ENCODE measurements around the gene C5orf46. TPM values are rescaled to one million over a fixed set of nuclear protein-coding genes. Genes with fewer than 3 reads are reported as not detected.

C5orf46 gene
- total RNA-seq, 4 donors from 2014 or later = not detected

DNA sequence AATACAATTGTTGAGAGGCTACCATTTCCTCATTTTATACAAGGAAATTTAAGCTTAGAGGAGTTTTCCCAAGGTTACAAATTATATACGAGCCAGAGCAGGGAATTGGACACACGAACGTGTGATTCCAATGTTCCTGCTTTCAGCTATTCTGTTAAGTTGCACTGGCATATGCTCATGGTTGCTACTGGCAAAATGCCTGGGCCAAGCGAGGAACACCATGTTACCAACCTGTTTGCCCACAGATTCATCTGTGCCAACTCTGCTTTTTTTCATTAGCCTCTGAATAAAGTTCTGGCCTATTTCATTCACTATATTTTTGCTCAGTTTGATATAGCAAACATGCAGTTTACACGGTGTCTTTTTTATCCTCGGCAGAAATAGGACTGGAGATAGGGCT is 5.1 kb upstream of the C5orf46 start:
- DNase-seq (ENCODE audit: low spot score in 2 of 2) = no peak
- Histone ChIP-seq H3K36me3 (no peaks in the 10 kb centered on the region), H3K4me1 (no peaks in the 10 kb centered on the region), H3K9me3 (no peaks in the 10 kb centered on the region), H3K27ac (no peak overlapping the region), H3K27me3 (no peaks in the 10 kb centered on the region), H3K4me3 (no peak overlapping the region)
- WGBS, 2 donors = 74 to 83% methylated on average over 6 of the region's 6 CpGs
- TF ChIP-seq, protein P1, sequence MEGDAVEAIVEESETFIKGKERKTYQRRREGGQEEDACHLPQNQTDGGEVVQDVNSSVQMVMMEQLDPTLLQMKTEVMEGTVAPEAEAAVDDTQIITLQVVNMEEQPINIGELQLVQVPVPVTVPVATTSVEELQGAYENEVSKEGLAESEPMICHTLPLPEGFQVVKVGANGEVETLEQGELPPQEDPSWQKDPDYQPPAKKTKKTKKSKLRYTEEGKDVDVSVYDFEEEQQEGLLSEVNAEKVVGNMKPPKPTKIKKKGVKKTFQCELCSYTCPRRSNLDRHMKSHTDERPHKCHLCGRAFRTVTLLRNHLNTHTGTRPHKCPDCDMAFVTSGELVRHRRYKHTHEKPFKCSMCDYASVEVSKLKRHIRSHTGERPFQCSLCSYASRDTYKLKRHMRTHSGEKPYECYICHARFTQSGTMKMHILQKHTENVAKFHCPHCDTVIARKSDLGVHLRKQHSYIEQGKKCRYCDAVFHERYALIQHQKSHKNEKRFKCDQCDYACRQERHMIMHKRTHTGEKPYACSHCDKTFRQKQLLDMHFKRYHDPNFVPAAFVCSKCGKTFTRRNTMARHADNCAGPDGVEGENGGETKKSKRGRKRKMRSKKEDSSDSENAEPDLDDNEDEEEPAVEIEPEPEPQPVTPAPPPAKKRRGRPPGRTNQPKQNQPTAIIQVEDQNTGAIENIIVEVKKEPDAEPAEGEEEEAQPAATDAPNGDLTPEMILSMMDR (IDR thresholded peaks at IDR 0.05) = no peak
- TF ChIP-seq EP300 (IDR thresholded peaks at IDR 0.05) (no peak), POLR2A (IDR thresholded peaks at IDR 0.05) (no peak)

DNA sequence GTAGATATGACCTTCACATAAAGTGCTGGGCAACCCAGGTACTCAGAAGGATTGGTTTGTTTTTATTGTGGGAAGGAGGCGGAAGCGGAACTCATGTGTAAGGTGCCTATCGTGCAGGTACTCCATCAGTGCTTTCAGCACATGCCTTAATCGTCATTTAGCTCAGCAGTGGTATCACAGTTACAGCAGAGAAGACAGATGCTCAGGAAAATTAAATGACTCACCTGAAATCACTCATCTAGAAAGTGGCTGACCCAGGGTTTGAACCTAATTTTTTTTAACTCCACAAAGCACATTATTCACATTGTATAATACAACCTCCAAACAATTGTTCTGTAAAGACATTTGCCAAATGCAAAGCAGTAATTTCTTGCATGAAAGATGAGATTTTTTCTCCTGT is 2.2 kb downstream of the C5orf46 start:
- WGBS, 2 donors = 84 to 92% methylated on average over 4 of the region's 4 CpGs
- peaks cover 0 to 4% (median under 1%) of the 10 kb centered on the region in 4 donors for H3K4me1 ChIP-seq

DNA sequence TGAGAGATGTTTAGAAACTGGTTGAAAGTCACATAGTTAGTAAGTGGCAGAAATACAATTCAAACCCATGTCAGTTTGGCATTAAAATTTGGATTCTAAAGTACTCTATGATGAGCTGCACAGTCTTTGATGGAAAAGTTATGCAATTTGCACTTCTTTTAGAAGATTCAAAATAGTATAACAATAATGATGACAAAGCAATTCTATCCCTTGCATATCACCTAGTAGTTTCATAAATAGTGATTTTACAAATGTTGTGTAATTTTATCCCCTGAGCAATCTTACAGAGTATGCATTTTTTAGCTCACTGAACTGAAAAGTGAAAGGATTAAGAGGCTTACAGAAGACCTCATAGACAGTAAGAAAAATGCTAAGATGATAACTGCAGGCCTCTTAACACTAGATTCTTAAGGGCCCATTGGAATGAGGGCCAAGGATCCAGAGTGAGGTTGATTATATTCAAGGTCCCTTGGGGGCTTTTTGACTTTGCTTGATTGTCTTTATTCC is 3.7 kb downstream of the C5orf46 start:
- no peak for DNase-seq (ENCODE audit: low spot score in 2 of 2)
- Histone ChIP-seq H3K36me3 (no peaks in the 10 kb centered on the region), H3K27me3 (no peaks in the 10 kb centered on the region), H3K27ac (no peak overlapping the region), H3K4me1 (peaks cover 0 to 7% (median 3%) of the 10 kb centered on the region in 4 donors), H3K4me3 (no peak overlapping the region), H3K9me3 (no peaks in the 10 kb centered on the region)
- TF ChIP-seq EP300 (IDR thresholded peaks at IDR 0.05) (no peak), POLR2A (IDR thresholded peaks at IDR 0.05) (no peak)
- TF ChIP-seq, protein P1 (IDR thresholded peaks at IDR 0.05) = no peak

More for the DNA sequence above, 2.2 kb downstream of the C5orf46 start:
- no peak for TF ChIP-seq POLR2A (IDR thresholded peaks at IDR 0.05)
- TF ChIP-seq EP300 (IDR thresholded peaks at IDR 0.05) = no peak
- TF ChIP-seq, protein P1 (IDR thresholded peaks at IDR 0.05) = no peak
- Histone ChIP-seq H3K36me3 (no peaks in the 10 kb centered on the region), H3K27ac (no peak overlapping the region), H3K27me3 (no peaks in the 10 kb centered on the region), H3K9me3 (no peaks in the 10 kb centered on the region), H3K4me3 (no peak overlapping the region)
- DNase-seq (ENCODE audit: low spot score in 2 of 2) = no peak

DNA sequence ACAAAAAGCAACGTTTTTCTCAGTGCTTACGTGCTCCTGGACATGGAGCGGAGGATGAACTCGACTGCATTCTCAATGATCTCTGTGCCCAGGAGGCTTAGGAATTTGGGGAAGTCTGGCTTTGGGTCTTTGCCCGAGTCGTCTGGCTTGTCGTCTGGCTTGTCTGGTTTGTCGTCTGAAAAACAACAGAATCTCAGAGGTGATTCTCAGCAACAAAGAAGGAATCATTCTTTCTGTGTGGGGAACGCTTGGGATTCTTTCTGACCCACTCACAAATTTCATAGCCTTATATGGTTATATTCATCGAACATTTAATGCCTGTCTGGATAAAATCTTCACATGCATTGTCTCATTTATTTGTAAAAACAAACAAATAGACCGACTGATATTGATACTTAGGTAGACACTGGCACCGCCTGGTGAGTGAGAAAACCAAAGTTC is 4.7 kb downstream of the C5orf46 start:
- Histone ChIP-seq H3K4me1 (peaks cover 0 to 7% (median 3%) of the 10 kb centered on the region in 4 donors), H3K4me3 (no peak overlapping the region), H3K27ac (no peak overlapping the region), H3K27me3 (no peaks in the 10 kb centered on the region), H3K9me3 (no peaks in the 10 kb centered on the region), H3K36me3 (no peaks in the 10 kb centered on the region)
- TF ChIP-seq, protein P1 (IDR thresholded peaks at IDR 0.05) = no peak
- TF ChIP-seq POLR2A (IDR thresholded peaks at IDR 0.05) (no peak), EP300 (IDR thresholded peaks at IDR 0.05) (no peak)
- WGBS, 2 donors = 37 to 48% methylated on average over 12 of the region's 12 CpGs
- no peak for DNase-seq (ENCODE audit: low spot score in 2 of 2)

DNA sequence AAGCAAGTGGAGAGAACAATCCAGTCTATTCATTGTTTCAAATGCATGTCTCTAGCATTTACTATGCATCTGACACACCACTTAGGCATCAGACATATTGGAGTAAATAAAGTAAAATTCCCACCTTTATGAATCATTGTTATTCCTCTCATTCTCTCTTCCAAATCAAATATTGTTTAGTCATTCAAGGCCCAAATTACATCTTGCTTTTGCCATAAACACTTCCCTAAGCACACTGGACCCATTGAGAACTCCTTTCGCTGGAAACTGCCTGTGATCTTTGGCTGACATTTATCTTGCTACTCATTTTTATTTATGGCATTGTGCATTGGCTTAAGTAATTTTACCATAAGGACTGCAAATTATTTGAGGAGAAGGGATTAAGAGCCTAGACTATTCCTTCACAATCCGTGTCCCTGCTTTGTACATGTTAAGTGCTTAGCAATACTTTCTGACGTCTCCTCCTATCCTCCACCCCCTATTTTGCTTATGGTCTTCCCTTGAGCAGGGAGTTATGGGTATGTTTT is 7.4 kb downstream of the C5orf46 start:
- no peaks in the 10 kb centered on the region for H3K27me3 ChIP-seq
- 33 to 34% methylated on average over 3 of the region's 3 CpGs for WGBS, 2 donors
- no peak for DNase-seq (ENCODE audit: low spot score in 2 of 2)
- peaks cover 0 to 7% (median 3%) of the 10 kb centered on the region in 4 donors for H3K4me1 ChIP-seq
- TF ChIP-seq, protein P1 (IDR thresholded peaks at IDR 0.05) = no peak
- TF ChIP-seq POLR2A (IDR thresholded peaks at IDR 0.05) (no peak), EP300 (IDR thresholded peaks at IDR 0.05) (no peak)
- H3K4me3 ChIP-seq = no peak overlapping the region
- H3K36me3 ChIP-seq = no peaks in the 10 kb centered on the region
- no peaks in the 10 kb centered on the region for H3K9me3 ChIP-seq
- H3K27ac ChIP-seq = no peak overlapping the region

All from tibial nerve (tissue), 4 donors.